ENCODE results near the gene MIOX. TPM values are rescaled to one million over a fixed set of nuclear protein-coding genes. Genes with fewer than 3 reads are reported as not detected.

MIOX gene
- total and polyA plus RNA-seq, 10 of the 15 experiments (the other 5 are each of a cell fraction or from before 2014, with no cell fraction given): 0.10 to 0.31 TPM; not detected in 8

GRCh38 chr22:50524676-50525103, 38.0 kb downstream of the MIOX start:
- no peaks in the 10 kb centered on the region for H4K20me1 ChIP-seq (ENCODE audit: control insufficient read depth, insufficient read depth)
- ChIA-PET POLR2A (interaction anchor here (0.5 to 6.5 kb wide), 11 partner anchors 9 to 210 kb away, joined by 3 to 232 read pairs (median 10); partner anchors contain the start of genes KLHDC7B, LMF2, NCAPH2 and SYCE3), RAD21 (ENCODE audit: unreplicated experiment) (interaction anchor here (0.8 to 6.3 kb wide), 10 partner anchors 11 to 126 kb away, joined by 3 to 106 read pairs (median 12); partner anchors contain the start of genes LMF2, NCAPH2 and SYCE3), SMC1A (ENCODE audit: uncharacterized antibody, unreplicated experiment) (interaction anchor here (0.7 to 5.8 kb wide), 9 partner anchors 11 to 96 kb away, joined by 3 to 58 read pairs (median 8); partner anchors contain the start of genes CHKB, LMF2, NCAPH2 and SYCE3), CTCF (interaction anchor here (0.8 to 3.5 kb wide), 14 partner anchors 10 to 184 kb away, joined by 3 to 38 read pairs (median 8); partner anchors contain the start of genes LMF2, NCAPH2 and SYCE3)
- H3K27me3 ChIP-seq (replicated peaks in 1 of 2; ENCODE audit: control insufficient read depth in 2 of 2, insufficient read depth in 2 of 2, low read length in 1 of 2): no peaks in the 10 kb centered on the region
- no peaks in the 10 kb centered on the region for H3K9me3 ChIP-seq (replicated peaks; ENCODE audit: control insufficient read depth, insufficient read depth, low read length)
- peaks cover 46% of the 10 kb centered on the region for H3K79me2 ChIP-seq (ENCODE audit: control insufficient read depth, insufficient read depth, low read length)
- peak; percentile 3; the same call in 1 of the 2 replicates for TF ChIP-seq POLR2AphosphoS5 (IDR thresholded peaks at IDR 0.05; ENCODE audit: low read length)
- TF ChIP-seq NFIC (IDR thresholded peaks at IDR 0.05; ENCODE audit: low read depth, low read length): no peak
- TF ChIP-seq ZNF274 (IDR thresholded peaks at IDR 0.05; ENCODE audit: insufficient read depth, insufficient read length): no peak
- 0 out of 2 replicates have a peak, but pooled peaks have one; percentile 10 for TF ChIP-seq ZBED1 (IDR thresholded peaks at IDR 0.05; ENCODE audit: borderline replicate concordance)
- TF ChIP-seq PKNOX1 (IDR thresholded peaks at IDR 0.05): no peak
- no peak for TF ChIP-seq ATF3 (IDR thresholded peaks at IDR 0.05; ENCODE audit: borderline replicate concordance, extremely low read depth, low read depth, low read length)
- TF ChIP-seq EP300 (IDR thresholded peaks at IDR 0.05; ENCODE audit: borderline replicate concordance in 1 of 2, control insufficient read depth in 1 of 2, low read depth in 2 of 2, low read length in 2 of 2): no peak
- peak; percentile 33 for TF ChIP-seq CUX1 (IDR thresholded peaks at IDR 0.05; ENCODE audit: insufficient replicate concordance, low read depth, low read length)
- no peak for TF ChIP-seq NFYA (IDR thresholded peaks at IDR 0.05; ENCODE audit: borderline replicate concordance, low read depth, low read length)
- in situ Hi-C loops (cut with MboI) (loop anchor here (5.0 kb wide), 1 partner anchor 98 kb away; no protein-coding TSS in a partner anchor), intact Hi-C loops (cut with micrococcal nuclease; ENCODE audit: unreplicated experiment) (loop anchor here (5.0 kb wide), 2 partner anchors 38 to 58 kb away; partner anchors contain the start of genes CHKB and SYCE3)
- H3K4me1 ChIP-seq (ENCODE audit: control insufficient read depth, insufficient read depth, low read length): peaks cover 16% of the 10 kb centered on the region
- no TSS peak for BruUV-seq (replicated peaks)
- H3K36me3 ChIP-seq (ENCODE audit: control insufficient read depth in 2 of 2, insufficient read depth in 2 of 2, low read length in 1 of 2): peaks cover 5 to 31% of the 10 kb centered on the region in 2 experiments; a peak in 3 of 4 replicates
- DNase-seq (ENCODE audit: low read depth, low spot score): no peak
- FAIRE-seq: no peak
- H3K9ac ChIP-seq (ENCODE audit: control insufficient read depth, insufficient read depth, low read length): peak overlapping the region; percentile 94
- H3K4me3 ChIP-seq: peak overlapping the region; percentile 74
- ATAC-seq: no peak
- H3K27ac ChIP-seq (ENCODE audit: control insufficient read depth, insufficient read depth): peak overlapping the region; percentile 94
- H3K4me2 ChIP-seq (ENCODE audit: control insufficient read depth, insufficient read depth): peak overlapping the region; percentile 97
- WGBS (ENCODE audit: insufficient coverage, insufficient replicate concordance, low lambda C conversion rate, missing lambda C conversion rate): 1% methylated on average over 19 of the region's 19 CpGs
- no peak overlapping the region for H2AFZ ChIP-seq (ENCODE audit: control insufficient read depth, low read depth, low read length)
